Measurements from ENCODE around the gene SEPHS1.

- TF ChIP-seq NR3C1 (CRISPR knock-in tag; conservative IDR thresholded peaks at IDR 0.05; ENCODE audit: low read depth) (no peak), FOXJ3 (CRISPR knock-in tag; IDR thresholded peaks at IDR 0.05; ENCODE audit: borderline replicate concordance) (no peak), TCF7 (CRISPR knock-in tag; IDR thresholded peaks at IDR 0.05; ENCODE audit: low read depth) (no peak), ZNF416 (CRISPR knock-in tag; IDR thresholded peaks at IDR 0.05) (no peak), JUN (CRISPR knock-in tag; IDR thresholded peaks at IDR 0.05) (no peak), MAX (CRISPR knock-in tag; IDR thresholded peaks at IDR 0.05) (no peak), USF1 (CRISPR knock-in tag; IDR thresholded peaks at IDR 0.05) (no peak)
- TF ChIP-seq, protein P1, sequence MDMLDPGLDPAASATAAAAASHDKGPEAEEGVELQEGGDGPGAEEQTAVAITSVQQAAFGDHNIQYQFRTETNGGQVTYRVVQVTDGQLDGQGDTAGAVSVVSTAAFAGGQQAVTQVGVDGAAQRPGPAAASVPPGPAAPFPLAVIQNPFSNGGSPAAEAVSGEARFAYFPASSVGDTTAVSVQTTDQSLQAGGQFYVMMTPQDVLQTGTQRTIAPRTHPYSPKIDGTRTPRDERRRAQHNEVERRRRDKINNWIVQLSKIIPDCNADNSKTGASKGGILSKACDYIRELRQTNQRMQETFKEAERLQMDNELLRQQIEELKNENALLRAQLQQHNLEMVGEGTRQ (CRISPR knock-in tag; IDR thresholded peaks at IDR 0.05): no peak
- TF ChIP-seq, protein P2, sequence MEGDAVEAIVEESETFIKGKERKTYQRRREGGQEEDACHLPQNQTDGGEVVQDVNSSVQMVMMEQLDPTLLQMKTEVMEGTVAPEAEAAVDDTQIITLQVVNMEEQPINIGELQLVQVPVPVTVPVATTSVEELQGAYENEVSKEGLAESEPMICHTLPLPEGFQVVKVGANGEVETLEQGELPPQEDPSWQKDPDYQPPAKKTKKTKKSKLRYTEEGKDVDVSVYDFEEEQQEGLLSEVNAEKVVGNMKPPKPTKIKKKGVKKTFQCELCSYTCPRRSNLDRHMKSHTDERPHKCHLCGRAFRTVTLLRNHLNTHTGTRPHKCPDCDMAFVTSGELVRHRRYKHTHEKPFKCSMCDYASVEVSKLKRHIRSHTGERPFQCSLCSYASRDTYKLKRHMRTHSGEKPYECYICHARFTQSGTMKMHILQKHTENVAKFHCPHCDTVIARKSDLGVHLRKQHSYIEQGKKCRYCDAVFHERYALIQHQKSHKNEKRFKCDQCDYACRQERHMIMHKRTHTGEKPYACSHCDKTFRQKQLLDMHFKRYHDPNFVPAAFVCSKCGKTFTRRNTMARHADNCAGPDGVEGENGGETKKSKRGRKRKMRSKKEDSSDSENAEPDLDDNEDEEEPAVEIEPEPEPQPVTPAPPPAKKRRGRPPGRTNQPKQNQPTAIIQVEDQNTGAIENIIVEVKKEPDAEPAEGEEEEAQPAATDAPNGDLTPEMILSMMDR (IDR thresholded peaks at IDR 0.05): no peak
These were observed 42.8 kb upstream of the SEPHS1 start for GRCh38 chr10:13390604-13391522.
